Measurements from ENCODE around the gene ARID1B. TPM values are rescaled to one million over a fixed set of nuclear protein-coding genes. Genes with fewer than 3 reads are reported as not detected.

ARID1B gene
- total and polyA plus RNA-seq, 2 of the 13 experiments (the other 11 are each of a cell fraction or from before 2014, with no cell fraction given) = 20.1 to 32.6 TPM

DNA sequence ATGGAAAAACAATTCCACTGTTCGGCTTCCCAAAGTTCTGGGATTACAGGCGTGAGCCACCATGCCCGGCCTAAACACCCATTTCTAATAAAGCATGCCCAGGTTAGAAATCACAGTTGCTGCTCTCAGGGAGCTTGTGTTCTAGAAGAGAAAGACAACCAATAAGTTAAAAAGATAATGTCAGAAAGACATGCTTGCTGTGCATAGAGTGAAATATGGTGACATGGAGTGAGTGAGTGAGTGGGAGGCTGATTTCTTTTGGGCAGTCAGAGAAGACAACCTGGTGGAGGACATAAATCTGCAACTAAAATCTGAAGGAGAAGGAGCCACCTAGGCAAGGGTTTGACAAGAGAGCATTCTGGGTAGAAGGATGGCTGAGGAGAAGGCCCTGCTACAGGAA, 222.6 kb downstream of the ARID1B start (continued):
- TF ChIP-seq, protein P1, sequence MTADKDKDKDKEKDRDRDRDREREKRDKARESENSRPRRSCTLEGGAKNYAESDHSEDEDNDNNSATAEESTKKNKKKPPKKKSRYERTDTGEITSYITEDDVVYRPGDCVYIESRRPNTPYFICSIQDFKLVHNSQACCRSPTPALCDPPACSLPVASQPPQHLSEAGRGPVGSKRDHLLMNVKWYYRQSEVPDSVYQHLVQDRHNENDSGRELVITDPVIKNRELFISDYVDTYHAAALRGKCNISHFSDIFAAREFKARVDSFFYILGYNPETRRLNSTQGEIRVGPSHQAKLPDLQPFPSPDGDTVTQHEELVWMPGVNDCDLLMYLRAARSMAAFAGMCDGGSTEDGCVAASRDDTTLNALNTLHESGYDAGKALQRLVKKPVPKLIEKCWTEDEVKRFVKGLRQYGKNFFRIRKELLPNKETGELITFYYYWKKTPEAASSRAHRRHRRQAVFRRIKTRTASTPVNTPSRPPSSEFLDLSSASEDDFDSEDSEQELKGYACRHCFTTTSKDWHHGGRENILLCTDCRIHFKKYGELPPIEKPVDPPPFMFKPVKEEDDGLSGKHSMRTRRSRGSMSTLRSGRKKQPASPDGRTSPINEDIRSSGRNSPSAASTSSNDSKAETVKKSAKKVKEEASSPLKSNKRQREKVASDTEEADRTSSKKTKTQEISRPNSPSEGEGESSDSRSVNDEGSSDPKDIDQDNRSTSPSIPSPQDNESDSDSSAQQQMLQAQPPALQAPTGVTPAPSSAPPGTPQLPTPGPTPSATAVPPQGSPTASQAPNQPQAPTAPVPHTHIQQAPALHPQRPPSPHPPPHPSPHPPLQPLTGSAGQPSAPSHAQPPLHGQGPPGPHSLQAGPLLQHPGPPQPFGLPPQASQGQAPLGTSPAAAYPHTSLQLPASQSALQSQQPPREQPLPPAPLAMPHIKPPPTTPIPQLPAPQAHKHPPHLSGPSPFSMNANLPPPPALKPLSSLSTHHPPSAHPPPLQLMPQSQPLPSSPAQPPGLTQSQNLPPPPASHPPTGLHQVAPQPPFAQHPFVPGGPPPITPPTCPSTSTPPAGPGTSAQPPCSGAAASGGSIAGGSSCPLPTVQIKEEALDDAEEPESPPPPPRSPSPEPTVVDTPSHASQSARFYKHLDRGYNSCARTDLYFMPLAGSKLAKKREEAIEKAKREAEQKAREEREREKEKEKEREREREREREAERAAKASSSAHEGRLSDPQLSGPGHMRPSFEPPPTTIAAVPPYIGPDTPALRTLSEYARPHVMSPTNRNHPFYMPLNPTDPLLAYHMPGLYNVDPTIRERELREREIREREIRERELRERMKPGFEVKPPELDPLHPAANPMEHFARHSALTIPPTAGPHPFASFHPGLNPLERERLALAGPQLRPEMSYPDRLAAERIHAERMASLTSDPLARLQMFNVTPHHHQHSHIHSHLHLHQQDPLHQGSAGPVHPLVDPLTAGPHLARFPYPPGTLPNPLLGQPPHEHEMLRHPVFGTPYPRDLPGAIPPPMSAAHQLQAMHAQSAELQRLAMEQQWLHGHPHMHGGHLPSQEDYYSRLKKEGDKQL (CRISPR knock-in tag; IDR thresholded peaks at IDR 0.05; ENCODE audit: low read depth) = no peak

DNA sequence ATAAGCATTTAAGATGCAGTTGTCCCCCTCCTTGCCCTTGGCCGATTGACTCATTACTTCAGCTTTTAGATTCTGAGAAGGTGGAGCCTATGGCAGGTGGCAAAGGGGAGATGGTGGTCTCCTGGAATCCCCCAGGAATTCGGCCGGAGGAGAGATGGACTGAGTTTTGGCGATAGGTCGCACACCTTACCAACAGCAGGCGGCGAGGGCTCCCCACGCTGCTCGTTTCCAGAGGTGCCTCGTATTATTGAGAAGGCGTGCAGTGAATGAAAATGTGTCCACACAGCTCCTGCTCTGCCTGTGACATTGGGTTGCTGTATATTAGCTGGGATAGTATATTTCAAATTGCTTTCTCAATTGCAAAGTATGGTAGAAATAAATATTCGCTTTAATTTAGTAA, 224.5 kb downstream of the ARID1B start:
- no peak overlapping the region for H3K4me2 ChIP-seq (ENCODE audit: low read depth, low read length)
- no peaks in the 10 kb centered on the region for H3K9me3 ChIP-seq (ENCODE audit: low read length)
- WGBS (ENCODE audit: low lambda C conversion rate) = 97% methylated on average over 12 of the region's 12 CpGs
- H3K36me3 ChIP-seq (replicated peaks in 1 of 2; ENCODE audit: control insufficient read depth in 1 of 2, insufficient read depth in 2 of 2, low read length in 2 of 2) = no peaks in the 10 kb centered on the region; a peak in 1 of 5 replicates
- no peak overlapping the region for H3K4me3 ChIP-seq (replicated peaks in 1 of 3; ENCODE audit: insufficient read depth in 1 of 3, low read depth in 2 of 3, low read length in 3 of 3)
- ChIA-PET CTCF (ENCODE audit: low intra/inter-chr PET ratio, low total read pairs) (no interaction called here), POLR2A (no interaction called here)
- H3K9ac ChIP-seq (ENCODE audit: insufficient read depth, low read depth, low read length) = no peak overlapping the region
- no peak overlapping the region for H2AFZ ChIP-seq (ENCODE audit: low read length)
- no TSS peak for BruUV-seq (replicated peaks)
- ATAC-seq (no peak), FAIRE-seq (no peak), DNase-seq (ENCODE audit: low spot score) (no peak)
- no peaks in the 10 kb centered on the region for H4K20me1 ChIP-seq (ENCODE audit: insufficient read depth, low read length)
- peaks cover 25% of the 10 kb centered on the region for H3K79me2 ChIP-seq (ENCODE audit: insufficient read depth, low read length)
- in situ Hi-C loops (cut with HindIII; ENCODE audit: extremely low pct_ligation_motif_present, low pct_unique_long_range_greater_than_20kb) = no loop called here
- no peaks in the 10 kb centered on the region for H3K27me3 ChIP-seq (ENCODE audit: control insufficient read depth in 1 of 2, insufficient read depth in 2 of 2, low read length in 2 of 2)
- intact Hi-C loops (cut with micrococcal nuclease; ENCODE audit: unreplicated experiment) = no loop called here
- H3K27ac ChIP-seq (ENCODE audit: extremely low read length, insufficient read depth, low read length) = no peak overlapping the region
- H3K4me1 ChIP-seq (ENCODE audit: insufficient read depth, low read length) = no peaks in the 10 kb centered on the region
- TF ChIP-seq ZNF274 (CRISPR knock-in tag; IDR thresholded peaks at IDR 0.05) (no peak), ZNF773 (CRISPR knock-in tag; IDR thresholded peaks at IDR 0.05; ENCODE audit: borderline replicate concordance) (no peak), ZNF747 (CRISPR knock-in tag; IDR thresholded peaks at IDR 0.05; ENCODE audit: borderline replicate concordance) (no peak), ZNF589 (CRISPR knock-in tag; conservative IDR thresholded peaks at IDR 0.05) (no peak), CBX2 (IDR thresholded peaks at IDR 0.05; ENCODE audit: low read depth, low read length) (no peak), CBX2 (CRISPR knock-in tag; IDR thresholded peaks at IDR 0.05; ENCODE audit: low read depth) (no peak), NCOA5 (CRISPR knock-in tag; IDR thresholded peaks at IDR 0.05) (no peak), ZNF775 (CRISPR knock-in tag; IDR thresholded peaks at IDR 0.05; ENCODE audit: borderline replicate concordance) (no peak), MAFG (CRISPR knock-in tag; IDR thresholded peaks at IDR 0.05) (no peak), REXO4 (CRISPR knock-in tag; IDR thresholded peaks at IDR 0.05; ENCODE audit: borderline replicate concordance) (no peak)
- TF ChIP-seq, protein P2, sequence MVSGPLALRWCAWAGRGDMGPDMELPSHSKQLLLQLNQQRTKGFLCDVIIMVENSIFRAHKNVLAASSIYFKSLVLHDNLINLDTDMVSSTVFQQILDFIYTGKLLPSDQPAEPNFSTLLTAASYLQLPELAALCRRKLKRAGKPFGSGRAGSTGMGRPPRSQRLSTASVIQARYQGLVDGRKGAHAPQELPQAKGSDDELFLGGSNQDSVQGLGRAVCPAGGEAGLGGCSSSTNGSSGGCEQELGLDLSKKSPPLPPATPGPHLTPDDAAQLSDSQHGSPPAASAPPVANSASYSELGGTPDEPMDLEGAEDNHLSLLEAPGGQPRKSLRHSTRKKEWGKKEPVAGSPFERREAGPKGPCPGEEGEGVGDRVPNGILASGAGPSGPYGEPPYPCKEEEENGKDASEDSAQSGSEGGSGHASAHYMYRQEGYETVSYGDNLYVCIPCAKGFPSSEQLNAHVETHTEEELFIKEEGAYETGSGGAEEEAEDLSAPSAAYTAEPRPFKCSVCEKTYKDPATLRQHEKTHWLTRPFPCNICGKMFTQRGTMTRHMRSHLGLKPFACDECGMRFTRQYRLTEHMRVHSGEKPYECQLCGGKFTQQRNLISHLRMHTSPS (CRISPR knock-in tag; IDR thresholded peaks at IDR 0.05; ENCODE audit: low read depth) = no peak
- TF ChIP-seq, protein P3, sequence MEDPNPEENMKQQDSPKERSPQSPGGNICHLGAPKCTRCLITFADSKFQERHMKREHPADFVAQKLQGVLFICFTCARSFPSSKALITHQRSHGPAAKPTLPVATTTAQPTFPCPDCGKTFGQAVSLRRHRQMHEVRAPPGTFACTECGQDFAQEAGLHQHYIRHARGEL (CRISPR knock-in tag; IDR thresholded peaks at IDR 0.05) = no peak
- TF ChIP-seq, protein P4, sequence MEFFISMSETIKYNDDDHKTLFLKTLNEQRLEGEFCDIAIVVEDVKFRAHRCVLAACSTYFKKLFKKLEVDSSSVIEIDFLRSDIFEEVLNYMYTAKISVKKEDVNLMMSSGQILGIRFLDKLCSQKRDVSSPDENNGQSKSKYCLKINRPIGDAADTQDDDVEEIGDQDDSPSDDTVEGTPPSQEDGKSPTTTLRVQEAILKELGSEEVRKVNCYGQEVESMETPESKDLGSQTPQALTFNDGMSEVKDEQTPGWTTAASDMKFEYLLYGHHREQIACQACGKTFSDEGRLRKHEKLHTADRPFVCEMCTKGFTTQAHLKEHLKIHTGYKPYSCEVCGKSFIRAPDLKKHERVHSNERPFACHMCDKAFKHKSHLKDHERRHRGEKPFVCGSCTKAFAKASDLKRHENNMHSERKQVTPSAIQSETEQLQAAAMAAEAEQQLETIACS (CRISPR knock-in tag; IDR thresholded peaks at IDR 0.05) = no peak
- TF ChIP-seq, protein P5, sequence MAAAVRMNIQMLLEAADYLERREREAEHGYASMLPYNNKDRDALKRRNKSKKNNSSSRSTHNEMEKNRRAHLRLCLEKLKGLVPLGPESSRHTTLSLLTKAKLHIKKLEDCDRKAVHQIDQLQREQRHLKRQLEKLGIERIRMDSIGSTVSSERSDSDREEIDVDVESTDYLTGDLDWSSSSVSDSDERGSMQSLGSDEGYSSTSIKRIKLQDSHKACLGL (CRISPR knock-in tag; IDR thresholded peaks at IDR 0.05) = no peak
